Fibroblast of mammary gland (primary cell): ENCODE results near the gene POLR2L.

ENCODE experiments used
- DNase-seq: peaks from one replicate; pipeline ENCODE4 v3.0.0-alpha.2; 2010; ENCODE audit warnings: low read depth
- H3K4me3 ChIP-seq: 2 replicates; pipeline ENCODE4 v1.5.1; 2011; ENCODE audit warnings: low read depth, mild to moderate bottlenecking, low read length, moderate library complexity; ENCODE audit not compliant: control insufficient read depth
- CTCF ChIP-seq: conservative IDR thresholded peaks from 2 replicates; pipeline ENCODE4 v1.5.1; 2011; ENCODE audit warnings: low read depth, low read length, inconsistent platforms; ENCODE audit not compliant: control insufficient read depth, insufficient read depth

Gene POLR2L

GRCh38 chr11:875769-876301, 33.5 kb upstream of the POLR2L start:
- no peak for TF ChIP-seq CTCF
- no peak overlapping the region for H3K4me3 ChIP-seq
- no peak for DNase-seq

- no peak for DNase-seq
- no peak for TF ChIP-seq CTCF
- H3K4me3 ChIP-seq = no peak overlapping the region
These were observed 32.9 kb upstream of the POLR2L start for GRCh38 chr11:875203-875602.

GRCh38 chr11:873706-874105, 31.4 kb upstream of the POLR2L start:
- H3K4me3 ChIP-seq = no peak overlapping the region
- DNase-seq = no peak
- TF ChIP-seq CTCF = no peak

- H3K4me3 ChIP-seq = no peak overlapping the region
- no peak for TF ChIP-seq CTCF
- DNase-seq = no peak
These were observed 30.5 kb upstream of the POLR2L start for GRCh38 chr11:872799-873198.

GRCh38 chr11:871472-871871, 29.1 kb upstream of the POLR2L start:
- no peak for TF ChIP-seq CTCF
- no peak for DNase-seq
- H3K4me3 ChIP-seq = no peak overlapping the region

- no peak for TF ChIP-seq CTCF
- H3K4me3 ChIP-seq = no peak overlapping the region
- DNase-seq = no peak
These were observed 28.1 kb upstream of the POLR2L start for GRCh38 chr11:870418-870817.

- H3K4me3 ChIP-seq = no peak overlapping the region
- TF ChIP-seq CTCF = no peak
- no peak for DNase-seq
These were observed 27.7 kb upstream of the POLR2L start for GRCh38 chr11:870127-870413.
